Measurements from ENCODE around the gene C11orf71.

- TF ChIP-seq CTCF (IDR thresholded peaks at IDR 0.05) (no peak), POLR2A (IDR thresholded peaks at IDR 0.05) (no peak)
Measured at GRCh38 chr11:114432893-114433292, 32.6 kb upstream of the C11orf71 start.
